AG04450 (cell line): ENCODE measurements around the gene FCGR3A. TPM values are rescaled to one million over a fixed set of nuclear protein-coding genes. Genes with fewer than 3 reads are reported as not detected.

Source experiments
- CTCF ChIA-PET: fragments of 300-600, 350-600 bp; formaldehyde crosslinking; extraction: SDS; loops from one replicate; lab custom pipeline; 2022; ENCODE audit warnings: antibody characterized with exemption, inconsistent platforms; lab: Charles Lee
- POLR2A ChIA-PET: fragments of 350-600 bp; formaldehyde crosslinking; extraction: SDS; loops from one replicate; lab custom pipeline; 2021; ENCODE audit warnings: antibody characterized with exemption, inconsistent platforms; lab: Yijun Ruan, JAX
- DNase-seq: peaks from one replicate; pipeline ENCODE4 v3.0.0-alpha.2; 2011; ENCODE audit warnings: low read depth, low spot score
- H3K27ac ChIP-seq: one replicate; pipeline ENCODE4 v1.5.1; 2012; ENCODE audit warnings: low read depth, low read length, control low read depth
- H3K27me3 ChIP-seq: one replicate; pipeline ENCODE4 v1.6.0; 2012; ENCODE audit warnings: low read length; ENCODE audit not compliant: control insufficient read depth, insufficient read depth
- H3K4me3 ChIP-seq: 2 replicates; pipeline ENCODE4 v1.5.1; 2011; ENCODE audit warnings: mild to moderate bottlenecking, low read depth, low read length, control low read depth
- H3K9me3 ChIP-seq: 2 replicates; pipeline ENCODE4 v1.5.1; 2012; ENCODE audit warnings: low read length; ENCODE audit not compliant: control insufficient read depth, insufficient read depth
- CTCF ChIP-seq: IDR thresholded peaks from 2 replicates; pipeline ENCODE4 v1.5.1; 2011; ENCODE audit warnings: low read depth, low read length, control low read depth, inconsistent platforms
- polyA plus RNA-seq: library from polyadenylated mRNA; depleted of rRNA; stranded (reverse); fragments of >200 nt; gene quantifications from 2 replicates; pipeline ENCODE4 v1.2.3, GENCODE V29; 2011

FCGR3A gene
- polyA plus RNA-seq, 1 experiment = not detected

- H3K9me3 ChIP-seq = no peaks in the 10 kb centered on the region
- POLR2A ChIA-PET = no interaction called here
- CTCF ChIA-PET = interaction anchor here (1.2 kb wide), 1 partner anchor 12 kb away, joined by 4 read pairs; no protein-coding TSS in a partner anchor
- peaks cover 2% of the 10 kb centered on the region for H3K27me3 ChIP-seq
- H3K27ac ChIP-seq = no peak overlapping the region
- no peak overlapping the region for H3K4me3 ChIP-seq
- DNase-seq = no peak
- no peak for TF ChIP-seq CTCF
Observed at GRCh38 chr1:161499099-161500039, 50.2 kb downstream of the FCGR3A start.

- no peak for TF ChIP-seq CTCF
- DNase-seq = no peak
- H3K4me3 ChIP-seq = no peak overlapping the region
- ChIA-PET CTCF (no interaction called here), POLR2A (no interaction called here)
- H3K27me3 ChIP-seq = peaks cover 2% of the 10 kb centered on the region
- H3K9me3 ChIP-seq = no peaks in the 10 kb centered on the region
- no peak overlapping the region for H3K27ac ChIP-seq
Observed at GRCh38 chr1:161498646-161499045, 51.0 kb downstream of the FCGR3A start.

GRCh38 chr1:161497961-161498360, 51.7 kb downstream of the FCGR3A start:
- Histone ChIP-seq H3K27me3 (peaks cover 2% of the 10 kb centered on the region), H3K9me3 (no peaks in the 10 kb centered on the region), H3K4me3 (no peak overlapping the region), H3K27ac (no peak overlapping the region)
- TF ChIP-seq CTCF = no peak
- DNase-seq = no peak
- ChIA-PET CTCF (interaction anchor here (0.7 to 1.1 kb wide), 2 partner anchors 14 to 240 kb away, joined by 3 to 6 read pairs; no protein-coding TSS in a partner anchor), POLR2A (no interaction called here)

- peaks cover 17% of the 10 kb centered on the region for H3K27me3 ChIP-seq
- ChIA-PET POLR2A (no interaction called here), CTCF (interaction anchor here (1.5 kb wide), 1 partner anchor 246 kb away, joined by 7 read pairs; no protein-coding TSS in a partner anchor)
- TF ChIP-seq CTCF = no peak
- H3K27ac ChIP-seq = no peak overlapping the region
- H3K9me3 ChIP-seq = no peaks in the 10 kb centered on the region
- DNase-seq = no peak
- no peak overlapping the region for H3K4me3 ChIP-seq
Observed at GRCh38 chr1:161495490-161495889, 54.1 kb downstream of the FCGR3A start.
